HepG2 (cell line): ENCODE results near the gene NCOA1. TPM values are rescaled to one million over a fixed set of nuclear protein-coding genes. Genes with fewer than 3 reads are reported as not detected.

Experiments used
- ATAC-seq: fragments of 200-7000 bp; cut with Tn5 transposase; 3 replicates; pipeline ENCODE4 v1.9.1; 2020; ENCODE audit warnings: mild to moderate bottlenecking, moderate library complexity
- BruUV-seq: library from RNA; stranded (reverse); fragments of 400-500 nt; replicated peaks from 2 replicates; lab custom pipeline; 2021; lab: Mats Ljungman, UMichigan
- CTCF ChIA-PET: fragments of 300-600 bp; formaldehyde crosslinking; extraction: SDS; loops from one replicate; lab custom pipeline; 2021; ENCODE audit warnings: low total read pairs, inconsistent platforms, low intra/inter-chr PET ratio; lab: Yijun Ruan, JAX
- POLR2A ChIA-PET: fragments of 350-600 bp; sonication (Branson Sonifier 250); formaldehyde crosslinking; loops from one replicate; lab custom pipeline; 2020; ENCODE audit warnings: antibody characterized with exemption, inconsistent platforms; lab: Yijun Ruan, JAX
- DNase-seq: peaks from one replicate; pipeline ENCODE4 v3.0.0-alpha.2; 2015; ENCODE audit warnings: low spot score
- FAIRE-seq: peaks from 3 replicates; lab custom pipeline; 2011; peaks lifted over from hg19 to GRCh38; lab: Jason Lieb, UNC
- H2AFZ ChIP-seq: one replicate; pipeline ENCODE4 v1.6.1; 2011; ENCODE audit warnings: low read length, inconsistent platforms
- H3K27ac ChIP-seq: fragments of 300-600 bp; 3 replicates; pipeline ENCODE4 v1.8.0; 2011; ENCODE audit warnings: mixed run types, mild to moderate bottlenecking, mixed read lengths, low read length, inconsistent platforms; ENCODE audit not compliant: insufficient read depth; ENCODE audit errors: extremely low read length
- H3K27me3 ChIP-seq, 2 experiments: fragments of 200-600 bp in 1 of 2; 2 replicates in 1 of 2; 3 replicates in 1 of 2; pipeline versions ENCODE4 v1.6.0 to v1.8.0; 2011; ENCODE audit warnings: low read length in 2 of 2, mild to moderate bottlenecking in 2 of 2, moderate library complexity in 2 of 2, inconsistent platforms in 1 of 2; ENCODE audit not compliant: insufficient read depth in 2 of 2, control insufficient read depth in 1 of 2
- H3K36me3 ChIP-seq, 2 experiments: fragments of 200-600 bp in 1 of 2; replicated peaks in 1 of 2; 2 replicates in 1 of 2; 3 replicates in 1 of 2; pipeline versions ENCODE4 v1.5.1 to v1.8.0; 2011; ENCODE audit warnings: low read length in 2 of 2, inconsistent platforms in 1 of 2; ENCODE audit not compliant: insufficient read depth in 2 of 2, control insufficient read depth in 1 of 2
- H3K4me1 ChIP-seq: 2 replicates; pipeline ENCODE4 v1.5.1; 2012; ENCODE audit warnings: low read length, inconsistent platforms; ENCODE audit not compliant: insufficient read depth
- H3K4me2 ChIP-seq: 2 replicates; pipeline ENCODE4 v1.6.0; 2011; ENCODE audit warnings: low read depth, low read length, inconsistent platforms
- H3K4me3 ChIP-seq, 3 experiments: fragments of 200-600 bp in 1 of 3; sonication (generic), shearing (Covaris generic) in 1 of 3; replicated peaks in 1 of 3; 2 replicates each; pipeline ENCODE4 v1.5.1; 2011 to 2016; ENCODE audit warnings: low read length in 3 of 3, inconsistent platforms in 2 of 3, low read depth in 2 of 3, mild to moderate bottlenecking in 2 of 3, control low read depth in 1 of 3, mixed read lengths in 1 of 3; ENCODE audit not compliant: insufficient read depth in 1 of 3
- H3K79me2 ChIP-seq: one replicate; pipeline ENCODE4 v1.6.1; 2011; ENCODE audit warnings: low read length, inconsistent platforms; ENCODE audit not compliant: insufficient read depth
- H3K9ac ChIP-seq: 2 replicates; pipeline ENCODE4 v1.6.0; 2011; ENCODE audit warnings: mild to moderate bottlenecking, low read depth, low read length, inconsistent platforms; ENCODE audit not compliant: insufficient read depth
- H3K9me3 ChIP-seq: 2 replicates; pipeline ENCODE4 v1.5.1; 2012; ENCODE audit warnings: mild to moderate bottlenecking, low read length
- H4K20me1 ChIP-seq: 2 replicates; pipeline ENCODE4 v1.6.0; 2011; ENCODE audit warnings: inconsistent platforms, mild to moderate bottlenecking, low read length, moderate library complexity; ENCODE audit not compliant: insufficient read depth
- HES4 ChIP-seq: sonication (generic); formaldehyde crosslinking; IDR thresholded peaks from 2 replicates; pipeline ENCODE4 v1.9.0; 2021; ENCODE audit warnings: mild to moderate bottlenecking, missing genetic modification reagents, borderline replicate concordance
- HNRNPK ChIP-seq: fragments of 200-400 bp; formaldehyde crosslinking; IDR thresholded peaks from 2 replicates; pipeline ENCODE4 v1.6.1; 2018; ENCODE audit warnings: low read length, low read depth, moderate library complexity, mild to moderate bottlenecking; ENCODE audit not compliant: poor library complexity, severe bottlenecking
- PATZ1 ChIP-seq: sonication (generic); formaldehyde crosslinking; IDR thresholded peaks from 2 replicates; pipeline ENCODE4 v1.4.0; 2020; ENCODE audit warnings: missing genetic modification reagents
- SRF ChIP-seq: IDR thresholded peaks from 2 replicates; pipeline ENCODE4 v1.6.1; 2011; ENCODE audit warnings: mild to moderate bottlenecking, low read depth, low read length, moderate library complexity
- SUZ12 ChIP-seq: fragments of 150-350 bp; IDR thresholded peaks from 2 replicates; pipeline ENCODE4 v1.6.1; 2014; ENCODE audit warnings: low read depth, low read length
- TARDBP ChIP-seq: sonication (generic); formaldehyde crosslinking; IDR thresholded peaks from 2 replicates; pipeline ENCODE4 v1.8.0; 2022; ENCODE audit warnings: mild to moderate bottlenecking, missing genetic modification reagents
- TMF1 ChIP-seq: sonication (generic); formaldehyde crosslinking; IDR thresholded peaks from 2 replicates; pipeline ENCODE4 v1.8.1; 2022; ENCODE audit warnings: low read depth, missing genetic modification reagents
- ZC3H13 ChIP-seq: sonication (generic); formaldehyde crosslinking; IDR thresholded peaks from 2 replicates; pipeline ENCODE4 v1.8.1; 2023; ENCODE audit warnings: mild to moderate bottlenecking, missing genetic modification reagents, moderate library complexity
- ZNF180 ChIP-seq: sonication (generic); formaldehyde crosslinking; IDR thresholded peaks from 2 replicates; pipeline ENCODE4 v1.4.0; 2020; ENCODE audit warnings: low read depth, missing genetic modification reagents, borderline replicate concordance
- ZNF337 ChIP-seq: sonication (generic); formaldehyde crosslinking; IDR thresholded peaks from 2 replicates; pipeline ENCODE4 v1.5.1; 2020; ENCODE audit warnings: missing genetic modification reagents, low read depth, mild to moderate bottlenecking, borderline replicate concordance
- ZNF660 ChIP-seq: sonication (generic); formaldehyde crosslinking; IDR thresholded peaks from 2 replicates; pipeline ENCODE4 v1.5.1; 2020; ENCODE audit warnings: mild to moderate bottlenecking, low read depth, missing genetic modification reagents, borderline replicate concordance
- ZNF737 ChIP-seq: sonication (generic); formaldehyde crosslinking; IDR thresholded peaks from 2 replicates; pipeline ENCODE4 v1.5.0; 2020; ENCODE audit warnings: missing genetic modification reagents, mild to moderate bottlenecking, borderline replicate concordance
- WGBS: methylation state at CpG from one replicate; pipeline ENCODE4 v1.1.6; 2017; ENCODE audit warnings: low lambda C conversion rate; 5-methylcytosine and 5-hydroxymethylcytosine counted together
- in situ Hi-C: cut with HindIII; loops from 2 replicates; pipeline ENCODE4 v1.10.0; 2017; ENCODE audit warnings: low pct_unique_long_range_greater_than_20kb; ENCODE audit not compliant: extremely low pct_ligation_motif_present
- intact Hi-C: fragments of 100-400 bp; cut with micrococcal nuclease; formaldehyde crosslinking; loops from one replicate; pipeline ENCODE4 v1.10.0; 2022; ENCODE audit not compliant: unreplicated experiment
- polyA plus RNA-seq, 8 experiments: library from polyadenylated mRNA; depleted of rRNA in 3 of 8; stranded (reverse) in 7 of 8; unstranded in 1 of 8; fragments of >200 nt; fragmentation: Illumina TruSeq in 4 of 8; extraction: Trizol in 4 of 8; gene quantifications; 2 replicates each; pipeline versions ENCODE4 v1.2.1 to v1.2.3, GENCODE V29; 2011 to 2016; ENCODE audit warnings: low read depth in 4 of 8, missing spikeins in 1 of 8, mixed read lengths in 1 of 8; ENCODE audit not compliant: insufficient read depth in 1 of 8
- total RNA-seq, 5 experiments: library from RNA; depleted of rRNA; stranded (reverse); fragments of >200 nt; fragmentation: Illumina TruSeq; extraction: Trizol; gene quantifications; 2 replicates each; pipeline ENCODE4 v1.2.3, GENCODE V29; 2016; ENCODE audit warnings: low read depth in 1 of 5
- TF ChIP-seq, protein P1 (sequence below): sonication (generic); formaldehyde crosslinking; IDR thresholded peaks from 2 replicates; pipeline ENCODE4 v1.5.0; 2020; ENCODE audit warnings: missing genetic modification reagents
- TF ChIP-seq, protein P2 (sequence below): sonication (generic); formaldehyde crosslinking; conservative IDR thresholded peaks from 2 replicates; pipeline ENCODE4 v1.4.0; 2020; ENCODE audit warnings: missing genetic modification reagents

The NCOA1 gene
- total and polyA plus RNA-seq, 2 of the 13 experiments (the other 11 are each of a cell fraction or from before 2014, with no cell fraction given) = 10.0 to 10.4 TPM

- in situ Hi-C loops = no loop called here
- ATAC-seq (no peak), DNase-seq (no peak), FAIRE-seq (no peak)
- H3K27ac ChIP-seq = no peak overlapping the region
- H2AFZ ChIP-seq = no peak overlapping the region
- H3K4me2 ChIP-seq = no peak overlapping the region
- BruUV-seq = no TSS peak
- no peaks in the 10 kb centered on the region for H3K79me2 ChIP-seq
- H4K20me1 ChIP-seq = no peaks in the 10 kb centered on the region
- 89% methylated on average over 1 of the region's 1 CpG for WGBS
- CTCF ChIA-PET = no interaction called here
- POLR2A ChIA-PET = no interaction called here
- peaks cover 39% of the 10 kb centered on the region for H3K9me3 ChIP-seq
- H3K4me3 ChIP-seq = no peak overlapping the region
- no peaks in the 10 kb centered on the region; a peak in 1 of 5 replicates for H3K27me3 ChIP-seq
- no peaks in the 10 kb centered on the region for H3K4me1 ChIP-seq
- H3K9ac ChIP-seq = no peak overlapping the region
- no peaks in the 10 kb centered on the region for H3K36me3 ChIP-seq
- intact Hi-C loops = no loop called here
- TF ChIP-seq SUZ12 = no peak
- TF ChIP-seq ZNF737 = no peak
- no peak for TF ChIP-seq HES4 (CRISPR knock-in tag)
- TF ChIP-seq, protein P1, sequence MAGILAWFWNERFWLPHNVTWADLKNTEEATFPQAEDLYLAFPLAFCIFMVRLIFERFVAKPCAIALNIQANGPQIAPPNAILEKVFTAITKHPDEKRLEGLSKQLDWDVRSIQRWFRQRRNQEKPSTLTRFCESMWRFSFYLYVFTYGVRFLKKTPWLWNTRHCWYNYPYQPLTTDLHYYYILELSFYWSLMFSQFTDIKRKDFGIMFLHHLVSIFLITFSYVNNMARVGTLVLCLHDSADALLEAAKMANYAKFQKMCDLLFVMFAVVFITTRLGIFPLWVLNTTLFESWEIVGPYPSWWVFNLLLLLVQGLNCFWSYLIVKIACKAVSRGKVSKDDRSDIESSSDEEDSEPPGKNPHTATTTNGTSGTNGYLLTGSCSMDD (CRISPR knock-in tag) = no peak
- TF ChIP-seq ZNF337 (CRISPR knock-in tag) = no peak
- TF ChIP-seq, protein P2, sequence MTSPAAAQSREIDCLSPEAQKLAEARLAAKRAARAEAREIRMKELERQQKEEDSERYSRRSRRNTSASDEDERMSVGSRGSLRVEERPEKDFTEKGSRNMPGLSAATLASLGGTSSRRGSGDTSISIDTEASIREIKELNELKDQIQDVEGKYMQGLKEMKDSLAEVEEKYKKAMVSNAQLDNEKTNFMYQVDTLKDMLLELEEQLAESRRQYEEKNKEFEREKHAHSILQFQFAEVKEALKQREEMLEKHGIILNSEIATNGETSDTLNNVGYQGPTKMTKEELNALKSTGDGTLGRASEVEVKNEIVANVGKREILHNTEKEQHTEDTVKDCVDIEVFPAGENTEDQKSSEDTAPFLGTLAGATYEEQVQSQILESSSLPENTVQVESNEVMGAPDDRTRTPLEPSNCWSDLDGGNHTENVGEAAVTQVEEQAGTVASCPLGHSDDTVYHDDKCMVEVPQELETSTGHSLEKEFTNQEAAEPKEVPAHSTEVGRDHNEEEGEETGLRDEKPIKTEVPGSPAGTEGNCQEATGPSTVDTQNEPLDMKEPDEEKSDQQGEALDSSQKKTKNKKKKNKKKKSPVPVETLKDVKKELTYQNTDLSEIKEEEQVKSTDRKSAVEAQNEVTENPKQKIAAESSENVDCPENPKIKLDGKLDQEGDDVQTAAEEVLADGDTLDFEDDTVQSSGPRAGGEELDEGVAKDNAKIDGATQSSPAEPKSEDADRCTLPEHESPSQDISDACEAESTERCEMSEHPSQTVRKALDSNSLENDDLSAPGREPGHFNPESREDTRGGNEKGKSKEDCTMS (CRISPR knock-in tag) = no peak
- TF ChIP-seq ZNF660 (CRISPR knock-in tag) = no peak
- TF ChIP-seq ZNF180 (CRISPR knock-in tag) = no peak
- no peak for TF ChIP-seq TARDBP
- TF ChIP-seq TMF1 (CRISPR knock-in tag) = no peak
- no peak for TF ChIP-seq SRF
- no peak for TF ChIP-seq HNRNPK
- no peak for TF ChIP-seq PATZ1 (CRISPR knock-in tag)
- no peak for TF ChIP-seq ZC3H13
- TF ChIP-seq, all 625 proteins: peak for 0
Measured at GRCh38 chr2:24546669-24547068, 55.6 kb downstream of the NCOA1 start.
